ENCODE results near the gene MARCHF2. TPM values are rescaled to one million over a fixed set of nuclear protein-coding genes. Genes with fewer than 3 reads are reported as not detected.
A peak's percentile ranks its signal among the peaks of the same experiment; 100 is the strongest.

The MARCHF2 gene
- total and polyA plus RNA-seq, 2 donors (not counting 1 experiment from before 2014, with no cell fraction given), result 22.9 to 52.6 TPM

DNA sequence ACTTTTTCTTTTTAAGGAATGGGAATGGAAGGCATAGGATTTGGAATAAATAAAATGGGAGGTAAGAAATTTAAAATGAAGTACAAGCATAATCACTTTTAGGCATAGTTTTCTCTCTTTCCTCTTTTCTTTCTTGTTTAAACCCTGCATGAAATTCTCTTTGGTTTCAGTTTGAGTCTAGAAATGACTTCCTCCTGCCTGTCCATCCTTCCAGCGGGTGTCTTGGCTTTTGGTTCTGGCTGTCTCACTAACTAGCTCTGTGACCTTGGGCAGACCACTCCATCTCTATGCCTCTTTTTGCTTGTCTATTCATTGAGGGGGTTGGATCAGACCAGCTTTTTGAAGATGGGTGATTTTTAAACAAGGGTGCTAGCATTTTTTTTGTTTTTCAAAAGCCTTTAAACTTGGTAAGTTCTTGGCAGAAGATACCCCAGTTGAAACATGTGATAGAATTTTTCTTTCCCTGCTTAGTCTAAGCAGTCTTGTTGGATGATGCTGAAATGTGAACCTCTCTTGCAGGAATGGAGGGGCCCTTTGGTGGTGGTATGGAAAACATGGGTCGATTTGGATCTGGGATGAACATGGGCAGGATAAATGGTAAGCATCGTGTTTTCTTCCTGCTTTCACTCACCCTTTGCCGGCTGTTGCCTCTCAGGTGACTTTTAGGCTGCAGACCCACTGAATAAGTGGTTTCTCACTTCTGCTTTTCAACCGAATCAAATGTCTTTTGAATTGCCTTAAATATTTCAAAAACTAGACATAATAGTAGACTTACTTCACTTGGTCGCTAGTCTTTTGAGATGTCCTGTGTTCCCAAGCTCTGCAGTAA is 60.8 kb downstream of the MARCHF2 start:
- peaks cover 86% of the 10 kb centered on the region for H4K20me1 ChIP-seq (ENCODE audit: control insufficient read depth, insufficient read depth, low read length, poor library complexity, severe bottlenecking)
- H3K79me2 ChIP-seq (ENCODE audit: control insufficient read depth, insufficient read depth, low read length), result peaks cover 63% of the 10 kb centered on the region
- H3K27me3 Mint-ChIP-seq, result no peaks in the 10 kb centered on the region
- 7% methylated on average over 3 of the region's 6 CpGs for WGBS (ENCODE audit: insufficient coverage)
- ChIA-PET POLR2A (interaction anchor here (0.6 to 0.9 kb wide), 2 partner anchors 18 to 40 kb away, joined by 3 to 5 read pairs; partner anchors contain the start of gene ZNF414), CTCF (interaction anchor here (0.7 to 2.4 kb wide), 8 partner anchors 10 to 116 kb away, joined by 3 to 10 read pairs (median 4); partner anchors contain the start of genes MARCHF2 and MYO1F)
- H2AFZ ChIP-seq (ENCODE audit: insufficient read depth, low read depth, low read length, poor library complexity, severe bottlenecking), result no peak overlapping the region
- DNase-seq (peak; percentile 79), ATAC-seq (ENCODE audit: low read depth) (peak; percentile 84)
- intact Hi-C loops (cut with micrococcal nuclease), result loop anchor here (1.0 to 2.0 kb wide), 2 partner anchors 41 to 61 kb away; partner anchors contain the start of genes MARCHF2 and ZNF414
- H3K9me3 Mint-ChIP-seq (ENCODE audit: insufficient read depth), result no peaks in the 10 kb centered on the region
- H3K27ac Mint-ChIP-seq, result peak overlapping the region; percentile 88
- peak overlapping the region; percentile 62 for H3K4me2 ChIP-seq (replicated peaks; ENCODE audit: low read depth, low read length, poor library complexity, severe bottlenecking)
- H3K27me3 ChIP-seq (replicated peaks in 1 of 4; ENCODE audit: control extremely low read depth in 1 of 4, control insufficient read depth in 3 of 4, insufficient read depth in 4 of 4, low read length in 3 of 4), result no peaks in the 10 kb centered on the region
- H3K36me3 ChIP-seq (replicated peaks in 1 of 2; ENCODE audit: control extremely low read depth in 1 of 2, control insufficient read depth in 1 of 2, extremely low read depth in 1 of 2, insufficient read depth in 2 of 2, low read length in 1 of 2), result peaks cover 22 to 74% of the 10 kb centered on the region in 2 experiments
- peak overlapping the region in 2 of 5 experiments; percentile 0 to 7 for H3K4me3 ChIP-seq (ENCODE audit: control extremely low read depth in 1 of 5, extremely low read depth in 1 of 5, insufficient read depth in 1 of 5, low read depth in 2 of 5, low read length in 4 of 5)
- no peak for TF ChIP-seq EZH2 (IDR thresholded peaks at IDR 0.05; ENCODE audit: borderline replicate concordance, insufficient read depth, low read depth, low read length, poor library complexity, severe bottlenecking)
- TF ChIP-seq, protein P1, sequence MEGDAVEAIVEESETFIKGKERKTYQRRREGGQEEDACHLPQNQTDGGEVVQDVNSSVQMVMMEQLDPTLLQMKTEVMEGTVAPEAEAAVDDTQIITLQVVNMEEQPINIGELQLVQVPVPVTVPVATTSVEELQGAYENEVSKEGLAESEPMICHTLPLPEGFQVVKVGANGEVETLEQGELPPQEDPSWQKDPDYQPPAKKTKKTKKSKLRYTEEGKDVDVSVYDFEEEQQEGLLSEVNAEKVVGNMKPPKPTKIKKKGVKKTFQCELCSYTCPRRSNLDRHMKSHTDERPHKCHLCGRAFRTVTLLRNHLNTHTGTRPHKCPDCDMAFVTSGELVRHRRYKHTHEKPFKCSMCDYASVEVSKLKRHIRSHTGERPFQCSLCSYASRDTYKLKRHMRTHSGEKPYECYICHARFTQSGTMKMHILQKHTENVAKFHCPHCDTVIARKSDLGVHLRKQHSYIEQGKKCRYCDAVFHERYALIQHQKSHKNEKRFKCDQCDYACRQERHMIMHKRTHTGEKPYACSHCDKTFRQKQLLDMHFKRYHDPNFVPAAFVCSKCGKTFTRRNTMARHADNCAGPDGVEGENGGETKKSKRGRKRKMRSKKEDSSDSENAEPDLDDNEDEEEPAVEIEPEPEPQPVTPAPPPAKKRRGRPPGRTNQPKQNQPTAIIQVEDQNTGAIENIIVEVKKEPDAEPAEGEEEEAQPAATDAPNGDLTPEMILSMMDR (IDR thresholded peaks at IDR 0.05), result no peak
- no peaks in the 10 kb centered on the region for H3K9me3 ChIP-seq (ENCODE audit: control extremely low read depth in 1 of 3, control insufficient read depth in 2 of 3, insufficient read depth in 1 of 3, low read length in 2 of 3)
- peaks cover 50% of the 10 kb centered on the region for H3K4me1 Mint-ChIP-seq
- H3K9ac ChIP-seq (ENCODE audit: low read length), result peak overlapping the region; percentile 17
- H3K4me1 ChIP-seq (ENCODE audit: control insufficient read depth in 2 of 2, insufficient read depth in 2 of 2, low read length in 2 of 2), result peaks cover 34 to 45% of the 10 kb centered on the region in 2 donors
- peak overlapping the region; percentile 56 to 77 for H3K27ac ChIP-seq (ENCODE audit: low read length in 2 of 2)
- H3K4me3 Mint-ChIP-seq, result peak overlapping the region; percentile 71

DNA sequence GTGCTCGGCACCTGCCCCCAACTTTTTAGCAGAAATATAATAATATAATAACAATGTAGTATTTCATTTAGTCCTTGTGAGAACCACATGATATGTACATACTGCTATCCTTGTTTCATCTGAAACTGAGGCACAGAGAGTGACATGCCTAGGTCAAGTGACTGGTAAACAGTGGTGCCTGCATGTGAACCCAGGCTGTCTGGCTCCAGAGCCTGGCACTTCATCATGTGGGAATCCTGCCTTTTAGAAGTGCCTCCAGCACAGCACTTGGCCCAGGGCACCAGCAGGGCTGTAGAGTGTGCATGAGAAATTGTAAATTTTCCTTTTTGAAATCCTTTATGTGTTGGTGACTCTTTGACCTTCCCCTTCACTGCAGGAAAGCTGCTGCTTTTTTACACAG is 61.9 kb downstream of the MARCHF2 start:
- H3K4me3 ChIP-seq (ENCODE audit: control extremely low read depth in 1 of 5, extremely low read depth in 1 of 5, insufficient read depth in 1 of 5, low read depth in 2 of 5, low read length in 4 of 5), result no peak overlapping the region
- Mint-ChIP-seq H3K27ac (peak overlapping the region; percentile 88), H3K4me1 (peaks cover 50% of the 10 kb centered on the region), H3K27me3 (no peaks in the 10 kb centered on the region), H3K4me3 (no peak overlapping the region), H3K9me3 (ENCODE audit: insufficient read depth) (no peaks in the 10 kb centered on the region)
- no peak overlapping the region for H3K9ac ChIP-seq (ENCODE audit: low read length)
- TF ChIP-seq, protein P1 (IDR thresholded peaks at IDR 0.05), result no peak
- TF ChIP-seq EZH2 (IDR thresholded peaks at IDR 0.05; ENCODE audit: borderline replicate concordance, insufficient read depth, low read depth, low read length, poor library complexity, severe bottlenecking), result no peak
- H3K9me3 ChIP-seq (ENCODE audit: control extremely low read depth in 1 of 3, control insufficient read depth in 2 of 3, insufficient read depth in 1 of 3, low read length in 2 of 3), result no peaks in the 10 kb centered on the region
- no CpG with 5 or more reads among the region's 1 CpG for WGBS (ENCODE audit: insufficient coverage)
- H3K4me1 ChIP-seq (ENCODE audit: control insufficient read depth in 2 of 2, insufficient read depth in 2 of 2, low read length in 2 of 2), result peaks cover 34 to 45% of the 10 kb centered on the region in 2 donors
- peak overlapping the region in 1 of 2 donors; percentile 27 for H3K27ac ChIP-seq (ENCODE audit: low read length in 2 of 2)
- DNase-seq (no peak), ATAC-seq (ENCODE audit: low read depth) (no peak)
- peaks cover 61% of the 10 kb centered on the region for H3K79me2 ChIP-seq (ENCODE audit: control insufficient read depth, insufficient read depth, low read length)
- intact Hi-C loops (cut with micrococcal nuclease), result no loop called here
- CTCF ChIA-PET, result interaction anchor here (0.7 to 2.4 kb wide), 4 partner anchors 12 to 104 kb away, joined by 3 to 6 read pairs (median 6); no protein-coding TSS in a partner anchor
- H3K36me3 ChIP-seq (replicated peaks in 1 of 2; ENCODE audit: control extremely low read depth in 1 of 2, control insufficient read depth in 1 of 2, extremely low read depth in 1 of 2, insufficient read depth in 2 of 2, low read length in 1 of 2), result peaks cover 22 to 69% of the 10 kb centered on the region in 2 experiments
- H3K27me3 ChIP-seq (replicated peaks in 1 of 4; ENCODE audit: control extremely low read depth in 1 of 4, control insufficient read depth in 3 of 4, insufficient read depth in 4 of 4, low read length in 3 of 4), result no peaks in the 10 kb centered on the region
- H3K4me2 ChIP-seq (replicated peaks; ENCODE audit: low read depth, low read length, poor library complexity, severe bottlenecking), result no peak overlapping the region
- POLR2A ChIA-PET, result no interaction called here
- no peak overlapping the region for H2AFZ ChIP-seq (ENCODE audit: insufficient read depth, low read depth, low read length, poor library complexity, severe bottlenecking)
- H4K20me1 ChIP-seq (ENCODE audit: control insufficient read depth, insufficient read depth, low read length, poor library complexity, severe bottlenecking), result peaks cover 85% of the 10 kb centered on the region
